ENCODE data around the gene PSMB11.

Gene PSMB11

GRCh38 chr14:23062002-23062401 lies 20.0 kb downstream of the PSMB11 start:
- DNase-seq, result no peak

DNA sequence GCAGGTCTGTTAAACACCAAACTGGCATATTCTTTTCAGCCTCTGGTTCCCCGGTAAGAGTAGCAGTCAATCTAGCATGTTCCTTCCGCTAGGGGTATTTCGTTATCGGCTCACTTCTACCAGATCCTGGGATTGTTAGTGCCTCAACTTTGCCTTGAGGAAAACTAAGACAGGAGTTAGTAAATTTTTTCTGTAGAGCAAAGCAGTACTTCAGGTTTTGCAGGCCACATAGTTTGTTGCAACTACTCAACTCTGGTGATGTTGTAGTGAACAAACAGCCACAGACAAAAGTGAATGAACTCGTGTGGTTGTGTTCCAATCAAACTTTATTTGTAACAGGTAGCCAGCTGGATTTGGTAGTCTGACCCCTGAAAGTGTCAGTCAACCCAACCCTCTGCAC lies 21.6 kb downstream of the PSMB11 start:
- no peak for DNase-seq

- no peak for DNase-seq
Observed at GRCh38 chr14:23066368-23066767, 24.4 kb downstream of the PSMB11 start.

DNA sequence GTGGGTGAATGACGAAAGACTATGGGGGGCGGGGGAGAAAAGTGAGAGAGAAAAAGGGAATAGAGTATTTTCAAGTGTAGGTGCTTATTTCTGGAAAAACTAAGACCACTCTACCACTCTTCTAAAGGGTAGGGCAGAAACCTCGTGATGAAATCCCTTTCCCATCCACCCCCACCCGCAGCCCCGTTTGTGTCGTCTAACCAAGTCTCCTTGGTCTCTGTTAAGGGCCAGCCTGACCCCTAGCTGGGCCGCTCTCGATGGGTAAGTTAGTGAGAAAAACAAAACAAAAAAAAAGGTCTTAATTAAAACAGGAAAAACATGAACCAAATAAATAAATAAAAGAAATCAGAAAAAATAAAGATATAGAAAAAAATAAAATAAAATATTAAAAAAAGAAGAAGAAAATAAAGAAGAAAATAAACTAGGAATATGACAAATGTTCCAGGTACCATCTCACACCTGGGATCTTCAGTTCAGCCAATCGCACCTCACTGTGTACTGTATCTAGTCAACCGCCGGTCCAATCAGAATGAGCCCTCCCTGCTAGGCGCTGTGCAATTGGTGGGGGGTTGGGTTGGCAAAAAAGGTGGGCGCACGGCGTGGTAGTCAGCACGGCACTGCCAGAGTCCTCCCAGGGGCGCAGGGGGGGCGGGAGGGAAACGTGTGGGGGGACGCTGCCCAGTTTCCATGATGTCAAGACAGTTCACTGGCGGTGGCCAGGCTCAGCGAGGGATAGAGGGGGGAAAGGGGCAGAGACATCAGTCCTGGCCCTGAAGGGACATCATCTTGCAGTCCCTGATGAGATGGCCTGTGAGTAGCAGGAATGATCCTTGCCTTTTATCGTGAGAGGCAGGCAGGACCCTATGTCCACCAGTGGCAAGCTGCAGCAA lies 25.1 kb downstream of the PSMB11 start:
- no peak for DNase-seq

- DNase-seq, result no peak
Observed at GRCh38 chr14:23067847-23068788, 26.1 kb downstream of the PSMB11 start.

GRCh38 chr14:23068789-23069412 lies 26.9 kb downstream of the PSMB11 start:
- DNase-seq, result no peak

DNA sequence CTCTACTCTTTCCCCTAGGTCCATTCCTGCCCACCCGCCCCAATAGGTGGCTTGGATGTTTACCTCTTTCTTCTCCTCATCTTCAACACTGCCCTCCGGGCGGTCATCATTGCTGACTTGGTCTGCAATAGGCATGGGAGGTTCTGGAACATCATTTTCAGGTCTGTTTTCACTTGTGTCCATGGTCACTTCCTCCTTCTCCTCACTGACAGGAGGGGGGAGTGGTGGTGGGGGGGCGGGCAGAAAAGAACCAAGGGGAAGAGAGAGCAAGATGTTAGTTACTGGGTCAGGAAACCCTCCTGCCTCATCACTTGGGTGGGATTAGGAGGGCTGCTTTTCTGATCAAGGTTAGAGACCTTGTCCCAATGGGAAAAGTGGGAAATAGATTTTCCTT lies 27.4 kb downstream of the PSMB11 start:
- no peak for DNase-seq

DNA sequence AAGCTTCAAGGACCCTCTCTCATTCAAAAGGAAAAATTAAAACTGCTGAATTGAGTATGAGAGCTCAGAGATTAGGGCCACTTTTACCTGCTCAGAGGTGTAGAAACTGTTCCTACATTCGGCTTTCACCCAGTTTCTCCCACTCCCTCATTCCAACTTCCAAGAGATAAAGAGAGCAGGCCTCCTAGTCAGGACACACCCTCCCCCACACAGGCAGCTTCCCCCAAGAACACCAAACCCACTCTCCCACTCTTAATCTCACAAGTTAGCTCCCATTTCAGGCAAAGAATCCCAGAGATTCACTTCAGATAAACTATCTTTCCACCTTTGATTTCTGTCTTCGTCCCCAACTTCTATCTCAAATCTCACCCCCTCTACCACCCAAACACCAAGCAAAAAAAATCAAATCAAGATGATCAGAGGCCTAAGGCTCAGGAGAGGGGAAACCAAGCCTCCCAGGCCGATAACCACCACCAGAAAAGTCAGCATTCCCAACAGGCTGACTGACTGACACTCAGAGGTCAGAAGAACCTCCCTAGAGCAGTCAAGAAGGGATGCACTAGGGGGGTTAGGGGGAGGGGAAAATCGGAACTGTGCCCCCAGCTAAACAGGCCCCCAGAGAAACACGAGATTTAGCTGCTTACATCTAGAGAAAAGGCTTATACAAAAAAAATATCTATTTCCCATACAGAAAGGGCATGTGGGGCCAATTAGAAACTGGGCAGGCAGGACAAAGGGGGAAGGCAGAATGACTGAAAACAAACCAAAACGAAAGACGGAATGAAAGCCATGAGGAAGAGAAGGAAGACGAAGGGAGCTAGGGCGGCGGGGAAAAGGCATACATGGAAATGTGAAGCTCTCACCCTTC lies 28.5 kb downstream of the PSMB11 start:
- no peak for DNase-seq

DNA sequence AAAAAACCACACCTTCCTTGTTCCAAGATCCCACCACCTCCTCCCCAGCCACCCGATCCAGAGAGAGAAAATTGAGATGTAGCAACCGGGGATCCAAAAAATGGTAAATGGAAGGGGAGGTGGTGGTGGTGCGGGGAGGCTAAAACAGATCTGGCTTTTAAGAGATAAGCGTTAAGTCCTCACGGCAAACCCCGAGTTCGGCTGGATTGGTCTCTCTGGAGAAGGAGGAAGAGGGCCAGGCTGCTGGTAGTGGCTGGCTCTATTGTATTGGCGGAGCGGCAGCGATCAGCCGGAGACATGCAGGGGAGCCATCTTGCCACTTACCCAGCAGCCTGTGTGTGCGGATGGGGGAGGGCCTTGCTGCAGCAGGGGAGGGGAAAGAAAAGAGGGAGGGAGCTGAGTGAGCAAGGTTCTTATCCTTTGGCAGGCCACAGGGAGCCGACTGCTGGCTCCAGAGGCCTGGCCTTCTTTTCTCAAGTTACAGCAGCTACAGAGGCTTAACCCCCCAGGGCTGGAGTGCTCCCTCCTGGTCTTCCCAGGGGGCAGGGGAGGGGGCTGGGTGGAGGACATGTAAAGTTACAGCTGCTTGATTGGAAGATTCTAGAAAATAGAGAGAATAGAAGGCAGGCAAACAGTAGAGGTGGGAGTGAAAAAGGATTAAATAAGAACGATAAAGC lies 29.4 kb downstream of the PSMB11 start:
- no peak for DNase-seq

- DNase-seq, result no peak
Observed at GRCh38 chr14:23071921-23072539, 30.0 kb downstream of the PSMB11 start.

- DNase-seq, result no peak
Observed at GRCh38 chr14:23074906-23075305, 32.9 kb downstream of the PSMB11 start.

GRCh38 chr14:23076785-23077408 lies 34.9 kb downstream of the PSMB11 start:
- DNase-seq, result no peak

DNA sequence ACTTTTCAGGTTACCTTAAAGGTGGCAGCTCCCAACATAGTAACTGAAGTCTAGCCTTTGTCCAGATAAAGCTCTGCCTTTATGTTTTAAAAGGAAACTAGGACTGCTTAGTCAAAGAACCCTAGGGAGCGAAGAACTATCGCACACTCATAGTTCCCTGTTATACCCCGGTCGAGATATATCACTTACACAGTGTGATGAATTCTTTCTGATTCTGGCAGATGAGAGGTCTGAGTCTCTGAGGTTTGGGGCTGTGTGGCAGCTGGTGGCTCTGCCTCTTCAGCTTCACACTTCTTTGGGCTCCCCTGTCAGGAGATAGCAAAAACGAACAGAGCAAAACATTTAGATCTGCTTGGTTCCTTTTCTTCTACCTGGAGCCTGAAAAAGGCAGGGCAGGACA lies 36.0 kb downstream of the PSMB11 start:
- no peak for DNase-seq

DNA sequence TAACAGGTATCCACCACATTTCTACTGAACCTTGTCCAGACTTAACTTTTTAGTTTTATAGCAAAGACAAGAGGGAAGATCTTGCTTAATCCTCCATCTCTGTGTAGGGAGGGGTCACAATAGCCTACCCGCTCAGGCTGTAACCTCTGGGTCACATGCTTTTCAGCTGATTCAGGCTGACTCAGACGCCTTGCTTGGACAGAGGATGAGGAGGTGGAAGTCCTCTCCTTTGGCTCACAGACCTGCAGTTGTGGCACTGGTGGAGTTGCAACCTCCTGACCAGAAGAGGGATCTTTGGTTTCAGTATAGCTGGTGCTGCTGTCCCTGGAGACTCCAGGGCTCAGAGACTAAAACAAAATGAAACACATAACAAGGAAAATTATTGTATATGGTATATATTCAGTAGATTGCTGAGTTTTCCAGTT lies 36.7 kb downstream of the PSMB11 start:
- DNase-seq, result no peak

DNA sequence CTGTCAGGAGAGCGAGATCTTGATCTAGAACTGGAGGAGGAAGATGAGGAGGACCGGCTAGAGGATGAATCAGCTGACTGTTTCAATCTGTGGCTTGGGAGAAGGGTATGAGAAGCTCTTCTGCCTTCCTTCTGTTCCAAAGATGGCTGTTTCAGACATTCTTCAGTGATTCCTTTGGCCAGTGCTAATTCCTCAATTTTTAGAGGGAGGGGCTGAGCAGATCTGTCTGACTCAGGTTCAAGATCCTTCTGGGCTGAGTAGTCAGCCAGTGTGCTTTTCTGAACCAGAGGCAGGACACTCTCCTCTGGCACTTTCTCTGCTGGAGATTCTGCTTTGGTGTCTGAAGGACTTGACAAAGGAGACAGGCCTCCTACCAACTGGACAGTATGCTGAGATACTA lies 37.7 kb downstream of the PSMB11 start:
- no peak for DNase-seq

GRCh38 chr14:23080474-23080873 lies 38.5 kb downstream of the PSMB11 start:
- DNase-seq, result no peak

DNA sequence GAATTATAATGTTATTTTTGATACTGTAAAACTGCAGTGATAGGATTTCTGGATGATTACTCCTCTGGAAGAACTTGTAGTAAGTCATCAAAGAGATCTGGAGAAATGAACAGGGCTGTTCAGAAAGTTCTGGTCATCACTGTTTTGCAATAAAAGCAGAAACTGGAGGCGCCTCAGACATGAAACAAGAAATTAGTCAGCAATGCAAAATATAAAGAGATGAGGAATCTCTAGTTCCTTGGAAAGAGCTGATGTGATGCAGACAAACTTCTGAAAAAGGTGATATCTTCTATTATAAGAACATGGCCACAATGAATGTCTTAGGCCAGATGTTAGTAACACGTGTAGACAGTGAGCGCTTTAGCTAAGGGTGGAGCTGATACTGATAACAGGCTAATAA lies 43.4 kb downstream of the PSMB11 start:
- no peak for DNase-seq

- no peak for DNase-seq
Observed at GRCh38 chr14:23086565-23086964, 44.6 kb downstream of the PSMB11 start.

GRCh38 chr14:23089498-23090253 lies 47.7 kb downstream of the PSMB11 start:
- DNase-seq, result no peak

GRCh38 chr14:23090254-23090636 lies 48.2 kb downstream of the PSMB11 start:
- DNase-seq, result no peak
